Endothelial cell of umbilical vein (primary cell): Measurements from ENCODE around the gene PIP5K1A. TPM values are rescaled to one million over a fixed set of nuclear protein-coding genes. Genes with fewer than 3 reads are reported as not detected.

Experiments
- BruUV-seq: library from RNA; stranded (reverse); fragments of 400-500 nt; replicated peaks from 2 replicates; lab custom pipeline; 2021; lab: Mats Ljungman, UMichigan
- CTCF ChIA-PET: fragments of 300-600, 350-600 bp; sonication (Branson Sonifier 250); formaldehyde crosslinking; loops from one replicate; lab custom pipeline; 2021; ENCODE audit warnings: antibody characterized with exemption, inconsistent platforms; lab: Charles Lee
- POLR2A ChIA-PET: fragments of 300-600, 350-600 bp; sonication (Branson Sonifier 250); formaldehyde crosslinking; loops from one replicate; lab custom pipeline; 2021; ENCODE audit warnings: antibody characterized with exemption, inconsistent platforms; lab: Charles Lee
- DNase-seq: peaks from one replicate; pipeline ENCODE4 v3.0.0-alpha.2; 2011; ENCODE audit warnings: low read depth, low spot score
- FAIRE-seq: peaks from 2 replicates; lab custom pipeline; 2011; peaks lifted over from hg19 to GRCh38; lab: Jason Lieb, UNC
- H2AFZ ChIP-seq: 2 replicates; pipeline ENCODE4 v1.6.0; 2012; ENCODE audit warnings: low read depth, low read length, control low read depth, inconsistent platforms
- H3K27ac ChIP-seq: 2 replicates; pipeline ENCODE4 v1.5.1; 2011; ENCODE audit warnings: low read depth, mild to moderate bottlenecking, control low read depth, low read length, moderate library complexity; ENCODE audit not compliant: insufficient read depth
- H3K27me3 ChIP-seq, 2 experiments: 2 replicates each; pipeline versions ENCODE4 v1.6.0 to v1.6.1; 2011; ENCODE audit warnings: low read length in 2 of 2, mixed read lengths in 1 of 2; ENCODE audit not compliant: control insufficient read depth in 2 of 2, insufficient read depth in 2 of 2
- H3K36me3 ChIP-seq, 2 experiments: 2 replicates in 1 of 2; 3 replicates in 1 of 2; pipeline ENCODE4 v1.5.1; 2011; ENCODE audit warnings: low read length in 2 of 2, mild to moderate bottlenecking in 1 of 2, moderate library complexity in 1 of 2; ENCODE audit not compliant: control insufficient read depth in 2 of 2, insufficient read depth in 2 of 2; ENCODE audit errors: extremely low read depth in 1 of 2
- H3K4me1 ChIP-seq: 3 replicates; pipeline ENCODE4 v1.5.1; 2011; ENCODE audit warnings: mild to moderate bottlenecking, low read length; ENCODE audit not compliant: control insufficient read depth, insufficient read depth; ENCODE audit errors: extremely low read depth
- H3K4me2 ChIP-seq: 2 replicates; pipeline ENCODE4 v1.6.1; 2011; ENCODE audit warnings: low read length, control low read depth, mixed read lengths; ENCODE audit not compliant: insufficient read depth
- H3K4me3 ChIP-seq, 3 experiments: fragments of 200-600 bp in 1 of 3; sonication (generic), shearing (Covaris generic) in 1 of 3; replicated peaks in 1 of 3; 2 replicates each; pipeline ENCODE4 v1.5.1; 2011 to 2016; ENCODE audit warnings: control low read depth in 3 of 3, low read length in 3 of 3, mild to moderate bottlenecking in 2 of 3, inconsistent platforms in 1 of 3, low read depth in 1 of 3, moderate library complexity in 1 of 3; ENCODE audit not compliant: insufficient read depth in 1 of 3
- H3K79me2 ChIP-seq: 2 replicates; pipeline ENCODE4 v1.6.0; 2012; ENCODE audit warnings: low read length, inconsistent platforms; ENCODE audit not compliant: control insufficient read depth, insufficient read depth
- H3K9ac ChIP-seq: replicated peaks from 2 replicates; pipeline ENCODE3; 2011; ENCODE audit warnings: low read length, control low read depth; ENCODE audit not compliant: insufficient read depth; ENCODE audit errors: extremely low read depth
- H3K9me1 ChIP-seq: replicated peaks from 3 replicates; pipeline ENCODE4 v1.6.0; 2011; ENCODE audit warnings: mild to moderate bottlenecking, low read length; ENCODE audit not compliant: control insufficient read depth, insufficient read depth; ENCODE audit errors: extremely low read depth
- H3K9me3 ChIP-seq: replicated peaks from 2 replicates; pipeline ENCODE4 v1.5.1; 2012; ENCODE audit warnings: low read length, inconsistent platforms; ENCODE audit not compliant: control insufficient read depth, insufficient read depth
- H4K20me1 ChIP-seq: replicated peaks from 2 replicates; pipeline ENCODE3; 2011; ENCODE audit warnings: mild to moderate bottlenecking, low read length; ENCODE audit not compliant: control insufficient read depth, insufficient read depth; ENCODE audit errors: extremely low read depth
- CTCF ChIP-seq, 2 donors: IDR thresholded peaks; 1 replicate in 1 of 2; 2 replicates in 1 of 2; pipeline ENCODE4 v1.5.1; 2011; ENCODE audit warnings: low read length in 2 of 2, mild to moderate bottlenecking in 2 of 2, moderate library complexity in 2 of 2, control low read depth in 1 of 2, inconsistent platforms in 1 of 2, low read depth in 1 of 2; ENCODE audit not compliant: insufficient read depth in 1 of 2; ENCODE audit errors: extremely low read depth in 1 of 2
- EZH2 ChIP-seq: IDR thresholded peaks from 2 replicates; pipeline ENCODE4 v1.6.1; 2012; ENCODE audit warnings: borderline replicate concordance, low read depth, mild to moderate bottlenecking, moderate library complexity, low read length, inconsistent platforms; ENCODE audit not compliant: severe bottlenecking
- FOS ChIP-seq: IDR thresholded peaks from 2 replicates; pipeline ENCODE4 v1.6.1; 2011; ENCODE audit warnings: mild to moderate bottlenecking, low read length, moderate library complexity, borderline replicate concordance; ENCODE audit not compliant: insufficient read depth
- GATA2 ChIP-seq: IDR thresholded peaks from 2 replicates; pipeline ENCODE4 v1.7.0; 2011; ENCODE audit warnings: low read depth, mild to moderate bottlenecking, moderate library complexity, mixed read lengths, low read length; ENCODE audit not compliant: insufficient read length, insufficient read depth
- JUN ChIP-seq: IDR thresholded peaks from 2 replicates; pipeline ENCODE4 v1.6.1; 2011; ENCODE audit warnings: borderline replicate concordance, low read depth; ENCODE audit not compliant: insufficient read length, insufficient read depth
- MAX ChIP-seq: IDR thresholded peaks from 2 replicates; pipeline ENCODE4 v1.6.1; 2011; ENCODE audit not compliant: insufficient read depth, insufficient read length
- MYC ChIP-seq: IDR thresholded peaks from one replicate; pipeline ENCODE4 v1.6.1; 2011; ENCODE audit warnings: mild to moderate bottlenecking, low read depth, low read length
- POLR2A ChIP-seq: IDR thresholded peaks from 2 replicates; pipeline ENCODE4 v1.6.1; 2012; ENCODE audit warnings: low read depth, mild to moderate bottlenecking, control low read depth, low read length
- POLR2AphosphoS5 ChIP-seq: IDR thresholded peaks from 2 replicates; pipeline ENCODE4 v1.6.1; 2012; ENCODE audit warnings: low read depth, mild to moderate bottlenecking, control low read depth, low read length, moderate library complexity; ENCODE audit not compliant: insufficient read depth
- dilution Hi-C: fragments of 300-500 bp; cut with MboI; formaldehyde crosslinking; loops from one replicate; pipeline ENCODE4 v1.15.0; 2019; ENCODE audit warnings: low sequenced_read_pairs; ENCODE audit not compliant: extremely low pct_ligation_motif_present
- intact Hi-C: fragments of 100-400 bp; cut with micrococcal nuclease; formaldehyde crosslinking; loops from one replicate; pipeline ENCODE4 v1.10.0; 2022
- polyA plus RNA-seq, 4 experiments: library from polyadenylated mRNA; depleted of rRNA in 3 of 4; stranded (reverse) in 3 of 4; unstranded in 1 of 4; fragments of >200 nt; gene quantifications; 2 replicates each; pipeline versions ENCODE4 v1.2.1 to v1.2.3, GENCODE V29; 2011 to 2012; ENCODE audit warnings: missing spikeins in 1 of 4
- total RNA-seq: library from RNA; stranded (reverse); gene quantifications from 2 replicates; pipeline ENCODE4 v1.2.3, GENCODE V29; 2021

The PIP5K1A gene
- total and polyA plus RNA-seq, 2 donors (not counting 3 experiments of a cell fraction or from before 2014, with no cell fraction given) = 72.1 to 79.3 TPM

GRCh38 chr1:151246786-151247185, 48.4 kb downstream of the PIP5K1A start:
- FAIRE-seq = no peak
- CTCF ChIA-PET = interaction anchor here (0.6 to 1.4 kb wide), 5 partner anchors 10 to 147 kb away, joined by 3 to 5 read pairs (median 3); no protein-coding TSS in a partner anchor

More at GRCh38 chr1:151246786-151247185, 48.4 kb downstream of the PIP5K1A start:
- H3K4me1 ChIP-seq = no peaks in the 10 kb centered on the region
- POLR2A ChIA-PET = no interaction called here
- peaks cover 21 to 42% of the 10 kb centered on the region in 2 experiments for H3K36me3 ChIP-seq
- H3K79me2 ChIP-seq = no peaks in the 10 kb centered on the region
- intact Hi-C loops (no loop called here), dilution Hi-C loops (no loop called here)
- no TSS peak for BruUV-seq
- no peak for DNase-seq
- no peak overlapping the region for H2AFZ ChIP-seq
- no peaks in the 10 kb centered on the region for H3K9me3 ChIP-seq
- H3K9ac ChIP-seq = no peak overlapping the region
- no peak overlapping the region for H3K4me2 ChIP-seq
- no peaks in the 10 kb centered on the region for H3K27me3 ChIP-seq
- H4K20me1 ChIP-seq = no peaks in the 10 kb centered on the region
- TF ChIP-seq POLR2AphosphoS5 (no peak), POLR2A (no peak), MYC (no peak), CTCF (IDR thresholded peaks at IDR 0.05; ENCODE audit: extremely low read depth in 1 of 2, insufficient read depth in 1 of 2, low read depth in 1 of 2, low read length in 2 of 2) (no peak), FOS (no peak), EZH2 (no peak), MAX (no peak), GATA2 (no peak), JUN (no peak)
- H3K4me3 ChIP-seq = no peak overlapping the region
- H3K27ac ChIP-seq = no peak overlapping the region
- no peaks in the 10 kb centered on the region for H3K9me1 ChIP-seq
